NB4 (cell line): ENCODE data around the gene ABHD4.

ENCODE experiments used
- MYC ChIP-seq: IDR thresholded peaks from 2 replicates; pipeline ENCODE4 v1.6.1; 2011; ENCODE audit warnings: low read depth, low read length
- TF ChIP-seq, protein P1 (sequence below): IDR thresholded peaks from one replicate; pipeline ENCODE4 v1.5.1; 2012; ENCODE audit warnings: low read depth, low read length

GRCh38 chr14:22549324-22549962 is 48.7 kb upstream of the ABHD4 start:
- TF ChIP-seq, protein P1, sequence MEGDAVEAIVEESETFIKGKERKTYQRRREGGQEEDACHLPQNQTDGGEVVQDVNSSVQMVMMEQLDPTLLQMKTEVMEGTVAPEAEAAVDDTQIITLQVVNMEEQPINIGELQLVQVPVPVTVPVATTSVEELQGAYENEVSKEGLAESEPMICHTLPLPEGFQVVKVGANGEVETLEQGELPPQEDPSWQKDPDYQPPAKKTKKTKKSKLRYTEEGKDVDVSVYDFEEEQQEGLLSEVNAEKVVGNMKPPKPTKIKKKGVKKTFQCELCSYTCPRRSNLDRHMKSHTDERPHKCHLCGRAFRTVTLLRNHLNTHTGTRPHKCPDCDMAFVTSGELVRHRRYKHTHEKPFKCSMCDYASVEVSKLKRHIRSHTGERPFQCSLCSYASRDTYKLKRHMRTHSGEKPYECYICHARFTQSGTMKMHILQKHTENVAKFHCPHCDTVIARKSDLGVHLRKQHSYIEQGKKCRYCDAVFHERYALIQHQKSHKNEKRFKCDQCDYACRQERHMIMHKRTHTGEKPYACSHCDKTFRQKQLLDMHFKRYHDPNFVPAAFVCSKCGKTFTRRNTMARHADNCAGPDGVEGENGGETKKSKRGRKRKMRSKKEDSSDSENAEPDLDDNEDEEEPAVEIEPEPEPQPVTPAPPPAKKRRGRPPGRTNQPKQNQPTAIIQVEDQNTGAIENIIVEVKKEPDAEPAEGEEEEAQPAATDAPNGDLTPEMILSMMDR = no peak
- TF ChIP-seq MYC = no peak
